22Rv1 (cell line): ENCODE measurements around the gene TMEM270.

Experiments used
- CTCF ChIP-seq: fragments of 450-650 bp; IDR thresholded peaks from 2 replicates; pipeline ENCODE4 v1.5.1; 2017; ENCODE audit warnings: mild to moderate bottlenecking
- ZFX ChIP-seq: fragments of 450-650 bp; IDR thresholded peaks from 2 replicates; pipeline ENCODE4 v1.6.1; 2017; ENCODE audit warnings: antibody characterized with exemption, borderline replicate concordance

GRCh38 chr7:73844131-73844547, 16.8 kb upstream of the TMEM270 start:
- TF ChIP-seq CTCF (no peak), ZFX (no peak)
